Stimulated activated CD8-positive, alpha-beta memory T cell treated with anti-CD3 and anti-CD28 coated beads, Interleukin-12 subunit alpha, Interleukin-12 subunit beta, amount 100 ng/mL, for 24 hours (primary cell): ENCODE data around the gene AKAP13.
"Not testable (repeated sequence)": the region's sequence is repeated elsewhere in the genome, so short reads cannot be mapped to it uniquely, and the experiment has no call there.

Experiments used
- DNase-seq: peaks from one replicate; pipeline ENCODE4 v3.0.0-alpha.2; 2020; ENCODE audit errors: extremely low read depth

AKAP13 gene

DNA sequence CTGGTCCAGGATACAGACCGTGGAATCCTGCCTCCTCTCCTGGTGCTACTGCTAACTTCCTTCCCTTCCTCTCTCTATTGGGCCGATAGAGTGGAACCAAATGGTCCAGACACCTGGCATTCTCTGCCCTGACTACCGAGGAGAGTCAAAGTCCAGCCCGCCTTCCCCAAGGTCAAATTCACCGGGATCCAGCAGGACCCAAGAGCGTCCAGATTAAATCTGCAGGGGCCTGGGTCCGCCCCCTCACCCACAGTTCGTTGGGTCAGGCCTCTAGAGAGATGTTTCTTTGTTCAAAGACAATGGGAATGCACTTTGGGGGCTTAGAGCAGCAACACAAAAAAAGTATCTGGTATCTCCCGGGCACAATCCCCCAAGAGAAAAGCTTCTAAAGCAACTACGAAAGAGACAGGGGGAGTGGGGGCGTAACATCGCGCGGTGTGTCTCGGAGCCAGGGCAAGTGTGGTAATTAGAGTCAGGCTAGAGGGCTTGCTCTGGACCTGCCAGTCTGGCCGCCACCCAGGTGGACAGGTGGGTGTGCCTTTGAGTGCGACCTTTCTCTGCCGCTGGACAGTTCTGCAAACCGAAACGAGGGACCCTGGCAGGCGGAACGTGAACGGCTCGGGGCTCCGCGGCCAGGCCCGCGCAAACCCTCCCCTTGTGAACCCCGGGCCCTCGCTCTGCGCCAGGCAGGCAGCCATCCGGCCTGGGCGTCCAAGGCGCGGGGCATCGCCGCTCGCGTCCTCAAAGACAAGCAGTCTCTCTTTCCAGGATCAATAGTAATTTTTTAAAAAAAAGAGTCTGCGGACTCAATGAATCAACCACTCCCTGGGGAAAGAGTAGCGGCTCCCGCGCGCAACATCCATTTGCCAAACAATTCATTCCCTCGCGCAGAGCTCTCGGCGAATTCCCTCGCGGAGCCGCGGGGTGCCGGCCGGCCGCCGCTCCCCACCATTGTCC lies 413.5 kb downstream of the AKAP13 start:
- no peak for DNase-seq

DNA sequence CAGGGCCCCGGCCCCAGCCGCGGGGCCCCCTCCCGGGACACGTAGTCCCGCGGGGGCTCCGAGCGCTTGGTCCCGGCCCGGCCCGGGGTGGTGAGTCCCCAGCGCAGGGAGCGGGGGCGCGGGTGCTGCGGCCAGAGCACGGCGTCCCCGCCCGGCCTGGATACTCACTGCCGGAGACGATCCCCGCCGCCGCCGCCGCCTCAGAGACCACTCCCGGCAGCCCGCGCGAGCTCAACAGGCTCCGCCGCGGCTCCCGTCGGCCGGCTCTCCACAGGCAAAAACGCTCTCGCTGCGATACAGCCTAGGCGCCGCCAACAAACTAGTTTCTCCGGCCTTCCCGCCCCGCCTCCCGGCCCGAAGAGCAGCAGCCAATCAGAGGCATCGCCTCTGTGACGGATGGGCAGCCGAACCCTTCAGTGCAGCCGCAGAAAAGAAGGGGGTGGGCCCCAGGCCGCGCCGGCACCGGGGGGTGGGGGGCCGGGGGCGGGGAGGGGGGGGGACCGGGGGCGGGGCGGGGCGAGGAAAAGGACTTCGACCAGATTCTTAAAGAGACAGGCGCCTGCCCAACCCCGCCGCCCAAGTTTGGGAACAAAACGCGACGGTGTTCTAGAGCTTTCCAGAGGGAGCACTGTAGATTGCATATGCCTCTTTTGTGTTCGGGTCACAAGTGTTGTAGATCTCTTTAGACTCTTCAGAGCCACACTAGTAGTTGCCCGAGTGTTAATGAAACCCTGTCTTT lies 414.4 kb downstream of the AKAP13 start, which contains the start of gene KLHL25:
KLHL25 (minus strand) TSS at position 328 of the 739 bp plus-strand sequence. CDS start 25,115 bp downstream, outside the sequence.
- DNase-seq = peak; percentile 80

DNA sequence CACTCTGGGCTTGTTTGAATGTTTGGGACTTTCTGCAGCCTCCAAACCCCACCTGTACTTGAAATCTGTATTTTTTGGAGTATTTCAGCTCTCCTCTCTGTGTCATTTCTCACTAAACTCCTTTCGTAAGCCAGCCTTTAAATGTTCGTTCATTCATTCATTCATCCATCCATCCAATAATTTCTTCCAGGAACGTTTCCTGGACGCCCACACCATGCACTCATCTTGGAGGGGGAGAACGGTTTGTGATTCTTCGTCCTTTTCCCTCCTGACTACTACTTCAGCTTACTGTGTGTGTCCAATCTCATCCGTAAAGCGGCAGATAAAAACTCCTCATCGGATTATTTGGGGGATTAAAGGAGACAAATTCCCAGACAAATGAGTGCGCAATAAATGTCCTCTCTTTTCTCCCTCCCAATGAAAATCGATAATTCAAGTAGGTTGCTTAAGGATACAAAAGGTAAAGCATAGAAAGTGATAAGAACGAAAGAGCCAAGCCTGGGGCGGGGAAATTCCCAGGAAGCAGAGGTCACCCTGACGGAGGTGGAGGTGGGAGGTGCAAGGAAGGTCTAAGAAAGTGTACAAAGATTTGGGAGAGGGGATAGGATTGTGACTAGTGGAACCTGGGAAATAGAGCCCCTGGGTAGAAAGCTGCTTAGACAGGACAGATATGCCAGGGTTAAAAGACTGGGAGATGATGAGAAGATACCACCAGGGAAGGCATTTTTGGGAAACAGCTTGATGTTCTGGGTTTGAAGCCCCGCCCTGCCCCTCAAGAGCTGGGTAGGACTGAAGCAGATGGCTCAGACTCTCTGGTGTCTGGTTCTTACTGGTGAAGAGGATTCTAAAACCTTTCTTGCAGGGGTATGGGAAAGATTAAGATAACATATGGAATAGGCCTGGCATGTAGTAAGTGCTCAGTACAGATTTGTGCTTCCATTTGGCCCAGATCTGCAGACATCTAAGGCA lies 415.2 kb downstream of the AKAP13 start:
- no peak for DNase-seq

DNA sequence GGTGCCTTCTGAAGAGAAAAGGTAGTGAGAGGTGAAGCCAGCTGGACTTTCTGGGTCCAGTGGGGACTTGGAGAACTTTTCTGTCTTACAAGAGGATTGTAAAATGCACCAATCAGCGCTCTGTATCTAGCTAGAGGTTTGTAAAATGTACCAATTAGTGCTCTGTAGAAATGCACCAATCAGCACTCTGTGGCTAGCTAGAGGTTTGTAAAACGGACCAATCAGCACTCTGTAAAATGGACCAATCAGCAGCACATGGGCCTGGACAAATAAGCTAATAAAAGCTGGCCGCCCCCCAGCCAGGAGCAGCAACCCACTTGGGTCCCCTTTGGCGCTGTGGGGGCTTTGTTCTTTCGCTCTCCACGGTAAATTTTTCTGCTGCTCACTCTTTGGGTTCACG lies 416.0 kb downstream of the AKAP13 start:
- DNase-seq = not testable (repeated sequence)
